ENCODE results near the gene BCAS1.

- no peak for TF ChIP-seq POLR2AphosphoS5 (IDR thresholded peaks at IDR 0.05)
- TF ChIP-seq, protein P1, sequence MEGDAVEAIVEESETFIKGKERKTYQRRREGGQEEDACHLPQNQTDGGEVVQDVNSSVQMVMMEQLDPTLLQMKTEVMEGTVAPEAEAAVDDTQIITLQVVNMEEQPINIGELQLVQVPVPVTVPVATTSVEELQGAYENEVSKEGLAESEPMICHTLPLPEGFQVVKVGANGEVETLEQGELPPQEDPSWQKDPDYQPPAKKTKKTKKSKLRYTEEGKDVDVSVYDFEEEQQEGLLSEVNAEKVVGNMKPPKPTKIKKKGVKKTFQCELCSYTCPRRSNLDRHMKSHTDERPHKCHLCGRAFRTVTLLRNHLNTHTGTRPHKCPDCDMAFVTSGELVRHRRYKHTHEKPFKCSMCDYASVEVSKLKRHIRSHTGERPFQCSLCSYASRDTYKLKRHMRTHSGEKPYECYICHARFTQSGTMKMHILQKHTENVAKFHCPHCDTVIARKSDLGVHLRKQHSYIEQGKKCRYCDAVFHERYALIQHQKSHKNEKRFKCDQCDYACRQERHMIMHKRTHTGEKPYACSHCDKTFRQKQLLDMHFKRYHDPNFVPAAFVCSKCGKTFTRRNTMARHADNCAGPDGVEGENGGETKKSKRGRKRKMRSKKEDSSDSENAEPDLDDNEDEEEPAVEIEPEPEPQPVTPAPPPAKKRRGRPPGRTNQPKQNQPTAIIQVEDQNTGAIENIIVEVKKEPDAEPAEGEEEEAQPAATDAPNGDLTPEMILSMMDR (IDR thresholded peaks at IDR 0.05): no peak
- TF ChIP-seq POLR2A (IDR thresholded peaks at IDR 0.05): no peak
Observed at GRCh38 chr20:53986037-53986650, 84.2 kb downstream of the BCAS1 start.

Data from prostate gland (tissue), 2 donors.